ENCODE data around the gene ALOX5.
"Not testable (repeated sequence)": the region's sequence is repeated elsewhere in the genome, so short reads cannot be mapped to it uniquely, and the experiment has no call there.

The ALOX5 gene

GRCh38 chr10:45410489-45410806, 36.4 kb downstream of the ALOX5 start:
- TF ChIP-seq CTCF (IDR thresholded peaks at IDR 0.05; ENCODE audit: low read length, missing control alignments): no peak
- no peak for DNase-seq (ENCODE audit: low read depth)
- no peak overlapping the region for H3K4me3 ChIP-seq (replicated peaks; ENCODE audit: low read depth, low read length)

GRCh38 chr10:45410807-45411606, 37.0 kb downstream of the ALOX5 start:
- no peak overlapping the region for H3K4me3 ChIP-seq (replicated peaks; ENCODE audit: low read depth, low read length)
- TF ChIP-seq CTCF (IDR thresholded peaks at IDR 0.05; ENCODE audit: low read length, missing control alignments): no peak
- DNase-seq (ENCODE audit: low read depth): peak; percentile 44

GRCh38 chr10:45411607-45411940, 37.6 kb downstream of the ALOX5 start:
- H3K4me3 ChIP-seq (replicated peaks; ENCODE audit: low read depth, low read length): no peak overlapping the region
- no peak for DNase-seq (ENCODE audit: low read depth)
- no peak for TF ChIP-seq CTCF (IDR thresholded peaks at IDR 0.05; ENCODE audit: low read length, missing control alignments)

GRCh38 chr10:45415062-45415461, 41.0 kb downstream of the ALOX5 start:
- not testable (repeated sequence) for H3K4me3 ChIP-seq (replicated peaks; ENCODE audit: low read depth, low read length); DNase-seq (ENCODE audit: low read depth)

GRCh38 chr10:45416603-45417002, 42.6 kb downstream of the ALOX5 start:
- H3K4me3 ChIP-seq (replicated peaks; ENCODE audit: low read depth, low read length): no peak overlapping the region
- TF ChIP-seq CTCF (IDR thresholded peaks at IDR 0.05; ENCODE audit: low read length, missing control alignments): no peak
- no peak for DNase-seq (ENCODE audit: low read depth)

- no peak for TF ChIP-seq CTCF (IDR thresholded peaks at IDR 0.05; ENCODE audit: low read length, missing control alignments)
- H3K4me3 ChIP-seq (replicated peaks; ENCODE audit: low read depth, low read length): no peak overlapping the region
- DNase-seq (ENCODE audit: low read depth): no peak
Measured at GRCh38 chr10:45417746-45418145, 43.7 kb downstream of the ALOX5 start.

- no peak for TF ChIP-seq CTCF (IDR thresholded peaks at IDR 0.05; ENCODE audit: low read length, missing control alignments)
- no peak for DNase-seq (ENCODE audit: low read depth)
- H3K4me3 ChIP-seq (replicated peaks; ENCODE audit: low read depth, low read length): peak overlapping the region; percentile 54
Measured at GRCh38 chr10:45418417-45418848, 44.4 kb downstream of the ALOX5 start.

Measured in fibroblast of pulmonary artery (primary cell).